NCI-H748 treated with DMSO at 0.1 percent for 48 hours (cell line): ENCODE data around the gene MACC1.
"Not testable (repeated sequence)": the region's sequence is repeated elsewhere in the genome, so short reads cannot be mapped to it uniquely, and the experiment has no call there.

Source experiments
- DNase-seq: peaks from one replicate; lab custom pipeline; 2025; lab: John Stamatoyannopoulos, UW

MACC1 gene

GRCh38 chr7:20207811-20208210, 9.4 kb downstream of the MACC1 start:
- not testable (repeated sequence) for DNase-seq

- DNase-seq: no peak
Observed at GRCh38 chr7:20206104-20206896, 10.9 kb downstream of the MACC1 start.

GRCh38 chr7:20203316-20203715, 13.9 kb downstream of the MACC1 start:
- DNase-seq: no peak

- no peak for DNase-seq
Observed at GRCh38 chr7:20201380-20201779, 15.8 kb downstream of the MACC1 start.

- no peak for DNase-seq
Observed at GRCh38 chr7:20200971-20201370, 16.2 kb downstream of the MACC1 start.

GRCh38 chr7:20200361-20200760, 16.8 kb downstream of the MACC1 start:
- no peak for DNase-seq

GRCh38 chr7:20199015-20199737, 18.0 kb downstream of the MACC1 start:
- peak; percentile 79 for DNase-seq

GRCh38 chr7:20198260-20198659, 18.9 kb downstream of the MACC1 start:
- DNase-seq: peak; percentile 67

GRCh38 chr7:20197837-20198236, 19.3 kb downstream of the MACC1 start:
- DNase-seq: no peak

- DNase-seq: no peak
Observed at GRCh38 chr7:20197125-20197748, 19.9 kb downstream of the MACC1 start.

- no peak for DNase-seq
Observed at GRCh38 chr7:20194343-20194995, 22.7 kb downstream of the MACC1 start.

- no peak for DNase-seq
Observed at GRCh38 chr7:20193873-20194272, 23.3 kb downstream of the MACC1 start.

GRCh38 chr7:20193242-20193777, 23.9 kb downstream of the MACC1 start:
- DNase-seq: no peak

GRCh38 chr7:20191391-20191869, 25.8 kb downstream of the MACC1 start:
- no peak for DNase-seq

GRCh38 chr7:20190560-20191390, 26.4 kb downstream of the MACC1 start:
- no peak for DNase-seq

- no peak for DNase-seq
Observed at GRCh38 chr7:20189852-20190251, 27.3 kb downstream of the MACC1 start.

GRCh38 chr7:20188567-20188966, 28.6 kb downstream of the MACC1 start:
- no peak for DNase-seq

GRCh38 chr7:20187850-20188249, 29.3 kb downstream of the MACC1 start:
- not testable (repeated sequence) for DNase-seq

- DNase-seq: no peak
Observed at GRCh38 chr7:20185988-20186387, 31.2 kb downstream of the MACC1 start.

- no peak for DNase-seq
Observed at GRCh38 chr7:20183086-20183485, 34.1 kb downstream of the MACC1 start.
